HepG2 (cell line): ENCODE results near the gene NEDD8. TPM values are rescaled to one million over a fixed set of nuclear protein-coding genes. Genes with fewer than 3 reads are reported as not detected.
A peak's percentile ranks its signal among the peaks of the same experiment; 100 is the strongest.

ENCODE experiments used
- CENPX ChIP-seq: sonication (generic); formaldehyde crosslinking; IDR thresholded peaks from 2 replicates; pipeline ENCODE4 v1.9.0; 2021; ENCODE audit warnings: mild to moderate bottlenecking, missing genetic modification reagents, moderate library complexity
- HHEX ChIP-seq: IDR thresholded peaks from 2 replicates; pipeline ENCODE4 v1.6.1; 2016; ENCODE audit warnings: control low read depth
- HOXA3 ChIP-seq: sonication (generic); formaldehyde crosslinking; IDR thresholded peaks from 2 replicates; pipeline ENCODE4 v1.5.0; 2020; ENCODE audit warnings: missing genetic modification reagents
- JARID2 ChIP-seq: sonication (generic); formaldehyde crosslinking; IDR thresholded peaks from 2 replicates; pipeline ENCODE4 v1.8.1; 2023; ENCODE audit warnings: missing genetic modification reagents, inconsistent platforms; ENCODE audit not compliant: insufficient replicate concordance
- KAT8 ChIP-seq: IDR thresholded peaks from 2 replicates; pipeline ENCODE4 v1.6.1; 2016; ENCODE audit warnings: missing genetic modification reagents, missing compliant biosample characterization
- KMT2B ChIP-seq: IDR thresholded peaks from 2 replicates; pipeline ENCODE4 v1.6.1; 2016; ENCODE audit warnings: missing genetic modification reagents, missing compliant biosample characterization
- MAFF ChIP-seq: IDR thresholded peaks from 2 replicates; pipeline ENCODE4 v1.6.1; 2011; ENCODE audit warnings: low read depth, low read length, improper control_type of control experiment
- MLLT10 ChIP-seq: sonication (generic); formaldehyde crosslinking; IDR thresholded peaks from 2 replicates; pipeline ENCODE4 v1.4.0; 2020; ENCODE audit warnings: missing genetic modification reagents
- NBN ChIP-seq: fragments of 450-650 bp; conservative IDR thresholded peaks from 2 replicates; pipeline ENCODE4 v1.6.1; 2017
- ONECUT2 ChIP-seq: sonication (generic); formaldehyde crosslinking; IDR thresholded peaks from 2 replicates; pipeline ENCODE4 v1.4.0; 2020; ENCODE audit warnings: missing genetic modification reagents
- PCBP1 ChIP-seq: fragments of 200-400 bp; formaldehyde crosslinking; IDR thresholded peaks from 2 replicates; pipeline ENCODE4 v1.6.1; 2017; ENCODE audit warnings: mild to moderate bottlenecking, low read depth, low read length, borderline replicate concordance
- SMARCC2 ChIP-seq: fragments of 450-650 bp; IDR thresholded peaks from 2 replicates; pipeline ENCODE4 v1.6.1; 2017; ENCODE audit warnings: antibody characterized with exemption, mild to moderate bottlenecking
- SUZ12 ChIP-seq: fragments of 150-350 bp; IDR thresholded peaks from 2 replicates; pipeline ENCODE4 v1.6.1; 2014; ENCODE audit warnings: low read depth, low read length
- TFDP2 ChIP-seq: sonication (generic); formaldehyde crosslinking; IDR thresholded peaks from 2 replicates; pipeline ENCODE4 v1.4.0; 2020; ENCODE audit warnings: missing genetic modification reagents
- YEATS2 ChIP-seq: sonication (generic); formaldehyde crosslinking; IDR thresholded peaks from 2 replicates; pipeline ENCODE4 v1.4.0; 2020; ENCODE audit warnings: missing genetic modification reagents, borderline replicate concordance
- ZFP36L2 ChIP-seq: sonication (generic); formaldehyde crosslinking; IDR thresholded peaks from 2 replicates; pipeline ENCODE4 v1.4.0; 2020; ENCODE audit warnings: missing genetic modification reagents
- ZNF160 ChIP-seq: sonication (generic); formaldehyde crosslinking; IDR thresholded peaks from 2 replicates; pipeline ENCODE4 v1.8.0; 2022; ENCODE audit warnings: mild to moderate bottlenecking, inconsistent platforms, missing genetic modification reagents
- ZNF256 ChIP-seq: sonication (generic); formaldehyde crosslinking; conservative IDR thresholded peaks from 2 replicates; pipeline ENCODE4 v1.4.0; 2020; ENCODE audit warnings: missing genetic modification reagents
- ZNF335 ChIP-seq: sonication (generic); formaldehyde crosslinking; IDR thresholded peaks from 2 replicates; pipeline ENCODE4 v1.4.0; 2020; ENCODE audit warnings: missing genetic modification reagents
- ZNF441 ChIP-seq: sonication (generic); formaldehyde crosslinking; IDR thresholded peaks from 2 replicates; pipeline ENCODE4 v1.7.0; 2021; ENCODE audit warnings: missing genetic modification reagents, borderline replicate concordance
- ZNF512B ChIP-seq: sonication (generic); formaldehyde crosslinking; IDR thresholded peaks from 2 replicates; pipeline ENCODE4 v1.5.1; 2020; ENCODE audit warnings: missing genetic modification reagents, mild to moderate bottlenecking, borderline replicate concordance
- ZNF530 ChIP-seq: sonication (generic); formaldehyde crosslinking; IDR thresholded peaks from 2 replicates; pipeline ENCODE4 v1.5.0; 2020; ENCODE audit warnings: low read depth, mild to moderate bottlenecking, missing genetic modification reagents
- ZNF564 ChIP-seq: sonication (generic); formaldehyde crosslinking; IDR thresholded peaks from 2 replicates; pipeline ENCODE4 v1.8.1; 2023; ENCODE audit warnings: mild to moderate bottlenecking, missing genetic modification reagents
- polyA plus RNA-seq, 8 experiments: library from polyadenylated mRNA; depleted of rRNA in 3 of 8; stranded (reverse) in 7 of 8; unstranded in 1 of 8; fragments of >200 nt; fragmentation: Illumina TruSeq in 4 of 8; extraction: Trizol in 4 of 8; gene quantifications; 2 replicates each; pipeline versions ENCODE4 v1.2.1 to v1.2.3, GENCODE V29; 2011 to 2016; ENCODE audit warnings: low read depth in 4 of 8, missing spikeins in 1 of 8, mixed read lengths in 1 of 8; ENCODE audit not compliant: insufficient read depth in 1 of 8
- total RNA-seq, 5 experiments: library from RNA; depleted of rRNA; stranded (reverse); fragments of >200 nt; fragmentation: Illumina TruSeq; extraction: Trizol; gene quantifications; 2 replicates each; pipeline ENCODE4 v1.2.3, GENCODE V29; 2016; ENCODE audit warnings: low read depth in 1 of 5

NEDD8 gene
- total and polyA plus RNA-seq, 2 of the 13 experiments (the other 11 are each of a cell fraction or from before 2014, with no cell fraction given), result 535 to 713 TPM

- TF ChIP-seq ZNF512B (CRISPR knock-in tag) (no peak), ZNF564 (no peak), PCBP1 (peak; percentile 99), ZNF530 (CRISPR knock-in tag) (no peak), MAFF (peak; percentile 32; the same call in 1 of the 2 replicates), ZNF441 (CRISPR knock-in tag) (peak; percentile 68), MLLT10 (CRISPR knock-in tag) (no peak), SMARCC2 (no peak), CENPX (CRISPR knock-in tag) (no peak), ZFP36L2 (peak; percentile 78; the same call in 1 of the 2 replicates), SUZ12 (peak; percentile 8; the same call in 1 of the 2 replicates), KMT2B (CRISPR knock-in tag) (peak; percentile 92; the same call in 1 of the 2 replicates), NBN (no peak), ONECUT2 (peak; percentile 54; the same call in 1 of the 2 replicates), JARID2 (CRISPR knock-in tag) (peak; percentile 47), HHEX (CRISPR knock-in tag) (peak; percentile 58; the same call in 1 of the 2 replicates), HOXA3 (peak; percentile 99), YEATS2 (CRISPR knock-in tag) (peak; percentile 98), KAT8 (CRISPR knock-in tag) (peak; percentile 100), ZNF335 (peak; percentile 98), ZNF256 (CRISPR knock-in tag) (peak; percentile 98), TFDP2 (CRISPR knock-in tag) (peak; percentile 95), ZNF160 (CRISPR knock-in tag) (peak; percentile 96)
Measured at GRCh38 chr14:24212924-24213865, 19.0 kb downstream of the NEDD8 start, which contains the start of gene CHMP4A (continued).
